ENCODE data around the gene PPM1E.

- TF ChIP-seq POLR2AphosphoS5 (IDR thresholded peaks at IDR 0.05) (no peak), CTCF (IDR thresholded peaks at IDR 0.05) (no peak), POLR2A (IDR thresholded peaks at IDR 0.05) (no peak)
Observed at GRCh38 chr17:58811290-58811689, 55.6 kb downstream of the PPM1E start.

Data from prostate gland (tissue), 2 donors.